ENCODE data around the gene M6PR. TPM values are rescaled to one million over a fixed set of nuclear protein-coding genes. Genes with fewer than 3 reads are reported as not detected.

M6PR gene
- total RNA-seq, 2 experiments from 2014 or later = 150 to 164 TPM

- H3K4me1 Mint-ChIP-seq (ENCODE audit: low read depth) = peaks cover 5% of the 10 kb centered on the region
- DNase-seq = no peak
- intact Hi-C loops (cut with micrococcal nuclease) = loop anchor here (2.0 to 10.0 kb wide), 3 partner anchors 155 to 347 kb away; partner anchors contain the start of gene CLEC4E
- ChIA-PET CTCF (interaction anchor here (0.9 to 4.3 kb wide), 6 partner anchors 32 to 347 kb away, joined by 3 to 43 read pairs (median 24); no protein-coding TSS in a partner anchor), POLR2A (no interaction called here)
- no peak overlapping the region for H3K27ac Mint-ChIP-seq
- no peak overlapping the region for H3K4me3 Mint-ChIP-seq
- H3K9me3 Mint-ChIP-seq = no peaks in the 10 kb centered on the region
- H3K36me3 Mint-ChIP-seq = no peaks in the 10 kb centered on the region
- H3K27me3 Mint-ChIP-seq = no peaks in the 10 kb centered on the region
Measured at GRCh38 chr12:8891976-8892375, 57.5 kb downstream of the M6PR start.

Other genes starting within 250 kb of the M6PR start
- gene A2ML1, start 127.0 kb downstream of the M6PR start, total RNA-seq = not detected
- gene PHC1, start 35.1 kb downstream of the M6PR start, total RNA-seq = 10 to 100 TPM; 21.6 to 24.0 TPM
- 1 to 10 TPM; 4.4 to 5.4 TPM for gene KLRG1, start 39.9 kb upstream of the M6PR start, total RNA-seq
- not detected for gene A2M, start 166.3 kb upstream of the M6PR start, total RNA-seq